HG03135 (cell line): Measurements from ENCODE around the gene XK.
"Not testable (repeated sequence)": the region's sequence is repeated elsewhere in the genome, so short reads cannot be mapped to it uniquely, and the experiment has no call there.

Experiments
- ATAC-seq: cut with Tn5 transposase; IDR thresholded peaks from one replicate; pipeline ENCODE4 v1.9.1; 2021; ENCODE audit warnings: mild to moderate bottlenecking, moderate library complexity; ENCODE audit not compliant: unreplicated experiment

The XK gene, protein sequence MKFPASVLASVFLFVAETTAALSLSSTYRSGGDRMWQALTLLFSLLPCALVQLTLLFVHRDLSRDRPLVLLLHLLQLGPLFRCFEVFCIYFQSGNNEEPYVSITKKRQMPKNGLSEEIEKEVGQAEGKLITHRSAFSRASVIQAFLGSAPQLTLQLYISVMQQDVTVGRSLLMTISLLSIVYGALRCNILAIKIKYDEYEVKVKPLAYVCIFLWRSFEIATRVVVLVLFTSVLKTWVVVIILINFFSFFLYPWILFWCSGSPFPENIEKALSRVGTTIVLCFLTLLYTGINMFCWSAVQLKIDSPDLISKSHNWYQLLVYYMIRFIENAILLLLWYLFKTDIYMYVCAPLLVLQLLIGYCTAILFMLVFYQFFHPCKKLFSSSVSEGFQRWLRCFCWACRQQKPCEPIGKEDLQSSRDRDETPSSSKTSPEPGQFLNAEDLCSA

DNA sequence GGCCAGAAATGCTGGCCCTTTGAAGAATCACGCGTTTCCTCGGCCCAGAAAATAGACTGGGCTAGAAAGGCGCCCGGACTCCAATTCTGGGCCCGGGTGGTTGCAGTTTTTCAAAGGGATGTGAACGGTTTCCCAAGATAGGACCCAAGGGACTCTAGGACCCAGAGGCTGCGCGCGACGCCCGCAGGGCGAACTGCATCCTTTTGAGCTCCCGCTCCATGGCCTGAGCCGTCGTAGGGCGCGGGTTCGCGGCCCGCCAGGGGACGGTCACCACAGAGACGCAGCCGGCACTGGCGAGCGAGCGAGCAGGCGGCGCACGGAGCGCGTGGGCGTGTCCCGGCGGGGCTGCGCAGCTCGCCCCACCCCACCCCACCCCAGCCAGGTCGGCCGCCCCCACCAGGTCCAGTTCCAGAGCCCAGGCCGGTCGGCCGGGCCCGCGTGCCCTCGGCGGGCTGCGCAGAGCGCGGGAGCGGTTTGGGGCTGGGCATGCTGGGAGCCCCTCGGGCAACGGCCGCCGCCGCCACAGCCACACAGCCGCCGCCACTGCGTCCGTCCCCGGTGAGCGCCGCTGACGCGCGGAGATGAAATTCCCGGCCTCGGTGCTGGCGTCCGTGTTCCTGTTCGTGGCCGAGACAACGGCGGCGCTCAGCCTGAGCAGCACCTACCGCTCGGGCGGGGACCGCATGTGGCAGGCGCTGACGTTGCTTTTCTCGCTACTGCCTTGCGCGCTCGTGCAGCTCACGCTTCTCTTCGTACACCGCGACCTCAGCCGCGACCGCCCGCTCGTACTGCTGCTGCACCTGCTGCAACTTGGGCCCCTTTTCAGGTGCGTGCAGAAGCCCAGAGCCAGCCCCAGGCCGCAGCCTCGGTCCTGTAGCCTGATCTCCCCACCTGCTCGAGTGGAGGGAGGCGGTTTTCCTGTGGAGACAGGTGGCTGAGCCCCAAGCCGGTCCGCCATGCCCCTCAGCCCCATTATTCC lies at the start of gene XK:
XK (plus strand) TSS at position 411 of the 979 bp plus-strand sequence; CDS start at position 582, 171 bp downstream.
- no peak for ATAC-seq

DNA sequence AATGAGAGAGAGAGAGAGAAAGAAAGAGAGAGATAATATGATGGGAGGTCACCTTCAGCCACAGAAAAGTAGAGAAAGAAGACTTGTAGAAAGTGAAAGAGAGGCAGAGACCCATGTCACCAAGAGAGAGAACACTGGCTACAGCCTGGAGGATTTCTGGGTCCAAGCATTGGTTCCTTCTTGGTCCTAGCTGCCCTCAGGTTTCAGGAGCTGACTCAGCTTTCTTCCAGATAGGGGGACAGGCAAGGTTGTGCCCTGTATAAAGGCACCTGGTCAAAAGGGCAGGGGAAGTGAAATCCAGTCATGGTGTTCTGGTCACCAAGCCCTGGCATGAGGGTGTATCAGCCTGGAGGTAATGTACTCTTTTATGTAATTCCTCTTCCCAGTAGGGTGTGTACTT lies 47.5 kb upstream of the XK start:
- ATAC-seq, result no peak

DNA sequence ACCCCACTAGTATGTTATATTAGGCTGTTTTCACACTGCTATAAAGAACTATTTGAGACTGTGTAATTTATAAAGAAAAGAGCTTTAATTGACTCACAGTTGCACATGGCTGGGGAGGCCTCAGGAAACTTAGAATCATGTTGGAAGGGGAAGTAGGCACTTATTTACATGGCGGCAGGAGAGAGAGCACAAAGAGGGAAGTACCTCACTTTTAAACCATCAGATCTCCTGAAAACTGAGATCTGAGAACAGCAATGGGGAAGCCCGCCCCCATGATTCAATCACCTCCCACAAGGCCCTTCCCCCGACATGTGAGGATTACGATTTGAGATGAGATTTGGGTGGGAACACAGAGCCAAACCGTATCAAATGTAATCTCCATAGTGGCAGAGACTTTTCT lies 45.4 kb upstream of the XK start:
- ATAC-seq, result no peak

DNA sequence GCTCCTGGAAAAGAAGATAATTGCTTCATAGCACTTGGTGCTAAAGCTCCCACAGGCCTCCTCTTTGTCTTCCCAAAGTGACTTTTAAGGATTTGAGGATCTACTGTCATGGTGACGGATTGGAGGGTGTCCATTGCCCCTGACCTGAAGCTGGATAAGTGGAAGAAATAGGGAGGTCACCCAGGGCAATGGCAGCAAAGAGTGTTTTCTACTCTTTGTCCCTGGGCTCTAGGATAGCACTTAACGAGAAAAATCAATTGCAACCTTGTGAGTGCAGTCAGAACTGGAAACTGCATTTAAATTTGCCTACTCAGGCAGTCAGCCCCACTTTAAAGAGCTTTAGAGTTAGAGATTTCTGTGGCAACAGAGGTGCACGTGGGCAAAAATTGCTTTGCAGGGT lies 43.7 kb upstream of the XK start:
- ATAC-seq, result no peak

DNA sequence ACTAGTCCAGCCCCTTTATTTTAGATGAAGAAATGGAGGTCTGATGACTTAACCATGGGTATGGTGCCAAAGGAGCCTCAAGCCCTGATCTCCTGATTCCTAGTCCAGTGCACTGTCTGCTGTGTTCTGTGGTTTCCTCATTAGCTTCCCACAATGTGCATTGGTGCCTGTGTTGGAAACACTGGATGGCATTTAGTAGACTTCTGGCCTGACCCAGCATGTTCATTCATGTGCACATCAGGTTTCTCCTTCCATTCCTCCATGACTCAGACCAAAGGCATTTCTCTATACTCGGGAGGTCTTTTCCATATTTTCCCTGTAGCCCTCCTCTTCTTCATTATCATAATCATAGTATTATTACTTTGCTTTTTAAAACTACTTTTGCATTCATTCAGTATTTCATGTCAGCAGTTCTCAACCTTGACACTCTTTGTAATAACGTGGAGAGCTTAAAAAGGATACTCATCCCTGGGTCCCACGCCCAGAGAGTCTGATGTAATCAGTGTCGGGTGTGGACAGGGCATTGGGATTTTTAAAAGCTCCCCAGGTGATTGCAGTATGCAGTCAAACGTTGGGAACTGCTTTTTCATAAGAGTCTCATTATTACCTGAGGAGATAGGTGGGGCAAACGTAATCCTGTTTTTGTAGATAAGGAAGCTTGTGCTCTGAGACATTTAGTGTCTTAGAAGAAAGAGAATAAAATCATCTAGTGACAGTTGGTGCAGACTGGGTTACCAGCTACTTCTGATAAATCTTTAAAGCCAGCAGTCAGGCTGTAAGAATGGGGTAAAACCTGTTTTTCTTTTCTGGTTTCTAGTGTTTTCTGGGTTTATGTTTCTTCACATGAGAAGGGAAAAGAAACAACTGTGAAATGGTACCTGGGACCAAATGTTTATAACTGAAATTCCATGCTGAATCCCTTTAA lies 40.9 kb upstream of the XK start:
- no peak for ATAC-seq

DNA sequence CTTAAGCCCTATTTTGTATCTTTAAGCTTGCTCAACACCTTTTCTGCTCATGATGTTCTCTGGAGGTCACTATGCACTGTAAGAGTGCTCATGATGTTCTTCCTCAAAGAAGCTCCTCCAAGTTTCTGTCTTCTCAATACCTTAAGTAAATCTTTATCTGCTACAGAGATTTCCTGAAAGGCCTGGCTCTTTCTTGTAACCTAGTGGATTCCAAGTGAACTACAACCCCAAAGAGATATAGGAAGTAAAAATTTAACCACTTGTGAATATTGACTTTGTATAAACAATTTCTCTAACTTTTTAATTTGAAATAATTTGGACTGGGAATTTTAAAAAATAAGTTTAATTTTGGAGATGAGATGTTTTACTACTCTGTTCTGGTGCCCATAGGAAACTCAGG lies 39.3 kb upstream of the XK start:
- no peak for ATAC-seq

DNA sequence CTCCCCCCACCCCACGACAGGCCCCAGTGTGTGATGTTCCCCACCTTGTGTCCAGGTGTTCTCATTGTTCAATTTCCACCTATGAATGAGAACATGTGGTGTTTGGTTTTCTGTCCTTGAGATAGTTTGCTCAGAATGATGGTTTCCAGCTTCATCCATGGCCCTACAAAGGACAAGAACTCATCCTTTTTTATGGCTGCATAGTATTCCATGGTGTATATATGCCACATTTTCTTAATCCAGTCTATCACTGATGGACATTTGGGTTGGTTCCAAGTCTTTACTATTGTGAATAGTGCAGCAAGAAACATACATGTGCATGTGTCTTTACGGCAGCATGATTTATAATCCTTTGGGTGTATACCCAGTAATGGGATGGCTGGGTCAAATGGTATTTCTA lies 34.7 kb upstream of the XK start:
- ATAC-seq, result not testable (repeated sequence)

DNA sequence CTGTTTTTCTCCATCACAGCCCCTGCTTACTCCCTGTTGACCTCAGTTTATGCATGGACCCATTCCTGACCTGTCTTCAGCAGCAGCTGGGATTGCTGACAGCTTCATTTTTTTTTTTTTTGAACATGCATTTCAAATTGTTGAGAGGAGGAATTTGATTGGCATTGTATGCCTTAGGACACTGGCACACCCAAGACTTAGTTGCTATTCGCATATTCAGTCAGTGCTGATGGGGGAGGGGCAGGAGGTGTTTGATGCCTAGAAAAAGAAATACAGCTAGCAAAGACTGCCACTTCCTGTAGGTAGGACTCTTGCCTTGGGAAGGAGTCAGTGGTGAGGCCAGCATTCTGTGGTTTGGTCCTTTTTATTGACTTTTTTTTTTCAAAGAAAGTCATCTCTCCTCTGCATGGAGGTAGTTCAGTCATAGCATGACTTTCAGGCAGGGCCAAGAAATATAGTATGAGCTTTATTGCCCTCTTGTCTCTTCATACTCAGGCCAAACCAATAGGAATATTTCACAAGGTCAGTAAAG lies 33.6 kb upstream of the XK start:
- no peak for ATAC-seq

DNA sequence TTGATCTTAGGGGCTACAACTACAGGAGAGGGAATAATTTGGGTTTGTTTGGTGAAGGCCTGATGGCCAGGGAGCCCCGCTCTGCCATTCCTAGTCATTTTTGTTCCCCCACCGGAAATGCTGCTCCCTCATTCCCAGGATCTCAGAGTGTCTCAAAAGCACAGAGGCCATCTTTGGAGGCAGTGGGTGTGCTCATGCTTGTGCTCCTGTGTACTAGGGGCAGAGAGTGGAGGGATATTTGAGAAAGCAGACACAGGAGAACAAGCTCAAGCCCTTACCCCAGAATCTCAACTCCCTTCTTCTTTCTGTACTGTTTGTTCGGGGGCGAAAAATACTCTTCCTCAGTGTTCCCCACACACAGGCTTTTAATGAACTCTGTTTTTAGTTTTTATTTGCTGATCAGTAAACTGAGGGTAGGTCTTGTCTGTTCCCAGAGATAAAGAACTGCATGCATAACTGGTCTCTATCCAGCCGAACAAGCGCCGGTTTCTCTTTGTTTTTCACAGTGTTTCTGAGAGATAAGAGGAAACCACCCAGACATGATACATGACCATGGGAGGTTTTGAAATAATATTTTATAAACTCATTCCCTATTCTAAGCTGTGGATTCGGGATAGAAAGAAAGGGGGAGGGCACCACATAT lies 32.9 kb upstream of the XK start:
- ATAC-seq, result no peak

DNA sequence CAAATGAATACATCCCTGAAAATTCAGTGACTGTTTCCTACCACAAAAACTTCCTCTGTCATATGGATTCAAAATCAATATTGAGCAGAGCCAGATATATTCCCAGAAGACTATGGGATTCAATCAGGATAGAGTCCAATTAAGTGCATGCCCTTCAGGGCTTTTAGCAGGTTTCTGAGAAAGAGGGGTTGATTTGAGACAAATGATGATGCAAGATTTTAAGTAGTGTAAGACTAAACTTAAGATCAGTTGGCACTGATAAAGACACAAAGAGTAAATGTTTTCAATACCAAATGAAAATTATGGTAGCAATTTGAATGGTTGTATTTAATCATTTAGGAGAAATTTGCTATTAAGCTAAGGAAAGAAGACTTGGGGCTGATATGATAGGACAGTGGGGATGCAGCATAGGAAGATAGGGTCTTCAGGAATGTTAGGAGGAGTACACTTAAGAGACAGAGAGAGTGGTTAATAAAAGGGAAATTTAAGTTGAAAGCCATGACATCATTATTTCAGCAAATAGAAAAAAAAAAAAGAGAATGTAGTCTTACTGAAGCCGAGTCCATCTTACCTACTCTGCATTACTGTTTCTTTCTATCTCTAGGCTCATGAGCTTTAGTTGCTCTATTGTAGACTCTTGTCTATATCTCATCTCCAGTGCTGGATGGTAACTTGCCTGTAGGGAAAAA lies 32.0 kb upstream of the XK start:
- no peak for ATAC-seq

DNA sequence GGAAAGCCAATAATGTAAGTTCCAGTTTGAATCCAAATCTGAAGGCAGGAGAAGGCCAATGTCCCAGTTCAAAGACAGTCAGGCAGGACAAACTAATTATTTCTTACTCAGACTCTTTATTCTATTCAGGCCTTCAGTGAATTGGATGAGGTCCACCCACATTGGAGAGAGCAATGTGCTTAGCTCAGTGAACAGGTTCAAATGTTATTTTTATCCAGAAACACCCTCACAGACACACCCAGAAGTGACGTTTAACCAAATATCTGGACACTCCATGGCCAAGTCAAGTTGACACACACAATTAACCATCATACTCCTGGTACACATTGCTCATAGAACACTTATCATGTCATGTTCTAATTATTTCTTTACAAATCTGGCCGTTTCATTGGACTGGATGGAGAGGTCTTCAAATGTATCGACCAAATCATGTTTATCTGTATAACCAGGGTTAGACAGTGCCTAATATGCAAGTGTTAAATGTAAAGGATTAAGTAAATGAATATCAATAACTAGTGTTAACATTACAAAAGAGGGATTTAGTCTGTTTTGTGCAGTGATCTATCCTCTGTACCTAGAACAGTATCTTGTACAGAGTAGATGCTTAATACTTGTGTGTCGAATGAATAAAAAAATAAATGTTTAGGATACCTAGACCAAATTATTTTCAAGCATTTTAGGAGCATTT lies 27.1 kb upstream of the XK start:
- no peak for ATAC-seq

DNA sequence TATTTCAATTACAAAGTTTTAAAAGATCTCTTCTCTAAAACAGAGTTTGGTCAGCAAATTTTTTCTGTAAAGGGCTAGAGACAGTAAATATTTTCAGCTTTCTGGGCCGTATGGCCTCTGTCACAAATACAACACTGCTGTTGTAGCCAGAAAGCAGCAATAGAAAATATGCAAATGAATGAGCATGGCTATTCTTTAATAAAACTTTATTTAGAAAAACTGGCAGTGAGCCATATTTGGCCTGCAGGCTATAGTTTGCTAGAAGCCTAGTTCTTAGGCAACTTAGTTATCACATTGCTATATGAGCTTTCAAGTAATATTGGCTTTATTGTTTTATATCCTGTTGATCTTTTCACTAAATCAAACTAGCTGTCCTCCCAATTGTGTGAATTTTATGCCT lies 26.5 kb upstream of the XK start:
- ATAC-seq, result no peak

DNA sequence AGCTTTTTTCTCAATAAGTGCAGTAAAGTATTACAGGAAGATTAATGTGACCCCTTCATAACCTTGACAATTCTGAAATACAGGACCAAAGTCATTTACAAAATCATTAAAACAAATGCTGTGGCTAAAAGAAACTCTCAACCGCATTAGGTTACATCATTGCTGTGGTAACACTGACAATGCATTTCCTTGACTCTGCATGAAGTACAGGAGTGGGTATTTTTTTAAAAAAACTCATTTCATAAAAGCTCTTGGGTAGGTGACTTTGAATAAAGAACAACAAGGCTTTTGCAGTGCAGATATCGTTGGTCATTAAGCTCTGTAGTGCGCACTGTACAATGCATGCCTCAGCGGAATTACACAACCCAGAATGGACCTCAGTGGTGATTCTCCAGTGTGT lies 23.4 kb upstream of the XK start:
- ATAC-seq, result no peak

DNA sequence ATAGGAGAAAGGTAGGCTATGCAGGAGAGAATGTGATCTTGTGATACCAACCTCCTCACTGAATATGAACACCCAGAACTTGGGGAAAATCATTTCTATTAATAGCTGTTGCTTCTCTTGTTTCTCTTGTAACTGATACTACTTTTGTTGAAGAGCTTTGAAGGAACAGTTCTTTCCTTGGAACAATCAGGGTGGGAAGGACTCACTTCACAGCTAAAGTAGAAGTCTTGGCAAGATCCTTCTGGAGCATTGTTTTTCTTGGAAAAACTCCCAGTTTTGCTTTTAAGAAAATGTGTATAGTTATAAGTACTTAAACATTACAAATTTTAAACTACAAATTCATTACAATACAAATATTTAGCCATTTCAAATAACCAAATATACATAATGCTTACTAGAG lies 19.1 kb upstream of the XK start:
- no peak for ATAC-seq

DNA sequence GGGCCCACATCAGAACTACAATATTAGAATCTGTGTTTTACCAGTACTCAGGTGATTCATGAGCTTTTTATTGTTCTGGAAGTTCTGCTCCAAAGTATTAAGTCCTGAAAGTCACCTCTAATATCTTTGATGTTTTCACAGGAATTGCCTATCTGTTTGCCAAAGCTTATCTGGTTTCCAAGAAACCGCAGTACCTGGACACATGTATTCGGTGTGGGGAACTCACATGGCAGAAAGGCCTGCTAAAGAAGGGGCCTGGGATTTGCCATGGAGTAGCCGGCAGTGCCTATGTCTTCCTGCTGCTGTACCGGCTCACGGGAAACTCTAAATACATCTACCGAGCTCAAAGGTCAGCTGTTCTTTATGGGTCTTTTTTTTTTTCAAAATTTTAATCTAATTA lies 18.4 kb upstream of the XK start:
- ATAC-seq, result no peak

DNA sequence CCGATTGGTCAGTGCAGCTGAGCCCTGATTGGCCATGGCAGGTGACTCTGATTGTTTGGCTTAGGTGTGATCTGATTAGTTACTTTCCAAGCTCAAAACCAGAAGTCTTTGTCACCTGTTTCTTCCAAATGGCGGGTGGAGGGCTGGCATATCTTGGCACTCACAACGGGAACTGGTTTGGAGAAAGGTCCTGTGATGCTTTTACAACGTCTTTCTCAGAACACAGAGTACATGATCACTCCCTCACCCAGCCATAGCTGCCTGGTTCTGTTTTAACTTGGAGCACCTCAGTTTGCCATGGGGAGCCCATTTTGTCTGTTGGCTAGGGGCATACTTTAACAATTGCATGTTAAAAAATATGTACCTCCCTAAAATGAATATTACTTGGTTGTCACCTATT lies 13.0 kb upstream of the XK start:
- ATAC-seq, result no peak

DNA sequence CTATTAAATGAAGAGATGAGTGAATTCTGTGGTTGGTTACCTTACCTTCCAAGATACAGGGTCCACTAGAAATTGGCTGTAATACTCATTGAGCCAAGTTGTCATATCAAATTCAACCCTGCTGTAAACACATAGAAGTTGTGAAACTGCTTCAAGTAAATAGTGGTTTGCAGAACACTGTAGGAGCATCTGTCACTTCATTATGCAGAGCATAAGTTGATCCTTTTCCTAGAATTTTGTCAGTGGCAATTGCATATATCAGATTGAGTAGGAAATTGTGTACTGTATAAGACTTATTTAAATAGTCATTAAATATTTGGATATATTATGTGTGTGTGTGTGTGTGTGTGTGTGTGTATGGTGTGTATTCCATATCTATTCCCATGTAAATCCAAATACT lies 8.8 kb upstream of the XK start:
- ATAC-seq, result no peak

DNA sequence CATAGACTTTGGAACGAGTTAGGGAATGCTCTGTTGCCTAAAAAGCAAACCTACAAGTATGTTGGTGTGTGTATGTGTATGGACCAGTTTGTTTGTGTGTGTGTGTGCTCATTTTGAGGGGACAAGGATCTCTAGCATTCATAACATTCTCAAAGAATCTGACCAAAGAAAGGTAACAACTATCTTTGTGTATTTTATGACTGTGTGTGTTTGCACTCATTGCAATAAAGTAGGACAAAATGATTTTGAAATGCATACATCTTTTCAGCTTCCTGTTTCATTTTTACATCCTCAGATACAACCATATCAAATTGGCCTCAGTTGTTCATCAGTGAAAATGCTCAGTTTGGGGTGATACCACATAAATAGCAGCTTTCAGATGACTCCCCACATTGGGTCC lies 8.3 kb upstream of the XK start:
- no peak for ATAC-seq

DNA sequence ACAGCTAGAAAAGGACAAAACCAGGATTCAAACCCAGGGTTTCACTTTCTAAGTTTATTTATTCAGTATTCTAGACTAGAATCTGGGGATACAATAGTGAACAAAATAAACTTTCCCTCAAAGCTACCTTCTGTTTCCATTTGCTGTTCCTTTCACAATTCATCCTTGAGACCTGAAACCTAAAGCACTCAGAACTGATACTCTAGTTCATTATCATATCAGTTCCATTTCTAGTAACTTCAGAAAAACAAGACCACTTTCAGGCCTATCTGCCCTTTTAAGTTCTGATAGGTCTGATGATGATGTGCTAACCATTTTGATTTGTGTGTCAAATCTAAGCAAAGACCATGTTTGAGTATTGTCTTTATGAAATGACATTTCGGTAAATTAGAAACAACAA lies 7.8 kb upstream of the XK start:
- ATAC-seq, result no peak
